ENCODE data around the gene SLC39A11. TPM values are rescaled to one million over a fixed set of nuclear protein-coding genes. Genes with fewer than 3 reads are reported as not detected.

SLC39A11 gene
- total and polyA plus RNA-seq, 5 donors from 2014 or later = 9.3 to 32.2 (median 11.9) TPM

- no peak overlapping the region for H3K27ac Mint-ChIP-seq
- H3K4me1 ChIP-seq (ENCODE audit: control insufficient read depth, insufficient read depth, low read length, poor library complexity, severe bottlenecking) = no peaks in the 10 kb centered on the region
- H3K4me1 Mint-ChIP-seq = no peaks in the 10 kb centered on the region
- no peaks in the 10 kb centered on the region for H3K27me3 ChIP-seq (ENCODE audit: control insufficient read depth, insufficient read depth, low read length)
- H3K9me3 ChIP-seq (ENCODE audit: control insufficient read depth in 2 of 2, low read length in 2 of 2) = no peaks in the 10 kb centered on the region
- H3K36me3 Mint-ChIP-seq = peaks cover 18% of the 10 kb centered on the region
- no peak overlapping the region for H3K4me3 ChIP-seq (ENCODE audit: low read depth, low read length)
- H3K36me3 ChIP-seq (ENCODE audit: control insufficient read depth, insufficient read depth, low read length) = no peaks in the 10 kb centered on the region
- H3K4me3 Mint-ChIP-seq = no peak overlapping the region
- no peak for DNase-seq
- H3K9me3 Mint-ChIP-seq = peaks cover 0 to 4% (median 2%) of the 10 kb centered on the region in 7 donors
- H3K27me3 Mint-ChIP-seq = no peaks in the 10 kb centered on the region
- ATAC-seq (ENCODE audit: low read depth in 2 of 2) = no peak
- H3K27ac ChIP-seq (ENCODE audit: insufficient read depth, low read length, poor library complexity, severe bottlenecking) = no peak overlapping the region
Observed at GRCh38 chr17:72751746-72752145, 340.7 kb downstream of the SLC39A11 start.

- H3K27ac ChIP-seq (ENCODE audit: insufficient read depth, low read length, poor library complexity, severe bottlenecking) = no peak overlapping the region
- no peaks in the 10 kb centered on the region for H3K36me3 ChIP-seq (ENCODE audit: control insufficient read depth, insufficient read depth, low read length)
- no peak for ATAC-seq (ENCODE audit: low read depth in 2 of 2)
- Mint-ChIP-seq H3K4me1 (no peaks in the 10 kb centered on the region), H3K36me3 (peaks cover 4% of the 10 kb centered on the region), H3K27me3 (no peaks in the 10 kb centered on the region), H3K9me3 (no peaks in the 10 kb centered on the region), H3K4me3 (no peak overlapping the region), H3K27ac (no peak overlapping the region)
- H3K9me3 ChIP-seq (ENCODE audit: control insufficient read depth in 2 of 2, low read length in 2 of 2) = no peaks in the 10 kb centered on the region
- H3K27me3 ChIP-seq (ENCODE audit: control insufficient read depth, insufficient read depth, low read length) = no peaks in the 10 kb centered on the region
- DNase-seq = no peak
- H3K4me1 ChIP-seq (ENCODE audit: control insufficient read depth, insufficient read depth, low read length, poor library complexity, severe bottlenecking) = no peaks in the 10 kb centered on the region
- no peak overlapping the region for H3K4me3 ChIP-seq (ENCODE audit: low read depth, low read length)
Observed at GRCh38 chr17:72749119-72749572, 343.3 kb downstream of the SLC39A11 start.

- H3K27ac ChIP-seq (ENCODE audit: insufficient read depth, low read length, poor library complexity, severe bottlenecking) = no peak overlapping the region
- H3K9me3 Mint-ChIP-seq = no peaks in the 10 kb centered on the region
- no peak overlapping the region for H3K27ac Mint-ChIP-seq
- H3K36me3 ChIP-seq (ENCODE audit: control insufficient read depth, insufficient read depth, low read length) = no peaks in the 10 kb centered on the region
- H3K4me3 ChIP-seq (ENCODE audit: low read depth, low read length) = no peak overlapping the region
- no peak overlapping the region for H3K4me3 Mint-ChIP-seq
- H3K36me3 Mint-ChIP-seq = peaks cover 4% of the 10 kb centered on the region
- H3K4me1 Mint-ChIP-seq = no peaks in the 10 kb centered on the region
- no peaks in the 10 kb centered on the region for H3K4me1 ChIP-seq (ENCODE audit: control insufficient read depth, insufficient read depth, low read length, poor library complexity, severe bottlenecking)
- no peaks in the 10 kb centered on the region for H3K9me3 ChIP-seq (ENCODE audit: control insufficient read depth in 2 of 2, low read length in 2 of 2)
- H3K27me3 Mint-ChIP-seq = no peaks in the 10 kb centered on the region
- ATAC-seq (ENCODE audit: low read depth in 2 of 2) (no peak), DNase-seq (no peak)
- no peaks in the 10 kb centered on the region for H3K27me3 ChIP-seq (ENCODE audit: control insufficient read depth, insufficient read depth, low read length)
Observed at GRCh38 chr17:72747501-72747900, 345.0 kb downstream of the SLC39A11 start.

- Mint-ChIP-seq H3K36me3 (peaks cover 4% of the 10 kb centered on the region), H3K27me3 (no peaks in the 10 kb centered on the region), H3K4me3 (no peak overlapping the region), H3K4me1 (no peaks in the 10 kb centered on the region), H3K9me3 (no peaks in the 10 kb centered on the region), H3K27ac (no peak overlapping the region)
- ATAC-seq (ENCODE audit: low read depth in 2 of 2) (no peak), DNase-seq (no peak)
- Histone ChIP-seq H3K27me3 (ENCODE audit: control insufficient read depth, insufficient read depth, low read length) (no peaks in the 10 kb centered on the region), H3K27ac (ENCODE audit: insufficient read depth, low read length, poor library complexity, severe bottlenecking) (no peak overlapping the region), H3K36me3 (ENCODE audit: control insufficient read depth, insufficient read depth, low read length) (no peaks in the 10 kb centered on the region), H3K4me3 (ENCODE audit: low read depth, low read length) (no peak overlapping the region), H3K4me1 (ENCODE audit: control insufficient read depth, insufficient read depth, low read length, poor library complexity, severe bottlenecking) (no peaks in the 10 kb centered on the region), H3K9me3 (ENCODE audit: control insufficient read depth in 2 of 2, low read length in 2 of 2) (no peaks in the 10 kb centered on the region)
Observed at GRCh38 chr17:72745241-72745640, 347.2 kb downstream of the SLC39A11 start.

GRCh38 chr17:72743037-72743467 is 349.4 kb downstream of the SLC39A11 start:
- H3K27me3 Mint-ChIP-seq = no peaks in the 10 kb centered on the region
- no peaks in the 10 kb centered on the region for H3K4me1 ChIP-seq (ENCODE audit: control insufficient read depth, insufficient read depth, low read length, poor library complexity, severe bottlenecking)
- no peak overlapping the region for H3K4me3 ChIP-seq (ENCODE audit: low read depth, low read length)
- H3K4me3 Mint-ChIP-seq = no peak overlapping the region
- H3K36me3 ChIP-seq (ENCODE audit: control insufficient read depth, insufficient read depth, low read length) = no peaks in the 10 kb centered on the region
- no peaks in the 10 kb centered on the region for H3K9me3 Mint-ChIP-seq
- ATAC-seq (ENCODE audit: low read depth in 2 of 2) (no peak), DNase-seq (no peak)
- no peak overlapping the region for H3K27ac Mint-ChIP-seq
- H3K36me3 Mint-ChIP-seq = peaks cover 6% of the 10 kb centered on the region
- H3K27me3 ChIP-seq (ENCODE audit: control insufficient read depth, insufficient read depth, low read length) = no peaks in the 10 kb centered on the region
- no peaks in the 10 kb centered on the region for H3K9me3 ChIP-seq (ENCODE audit: control insufficient read depth in 2 of 2, low read length in 2 of 2)
- no peaks in the 10 kb centered on the region for H3K4me1 Mint-ChIP-seq
- H3K27ac ChIP-seq (ENCODE audit: insufficient read depth, low read length, poor library complexity, severe bottlenecking) = no peak overlapping the region

- no peaks in the 10 kb centered on the region for H3K9me3 Mint-ChIP-seq
- Histone ChIP-seq H3K36me3 (ENCODE audit: control insufficient read depth, insufficient read depth, low read length) (peaks cover 8% of the 10 kb centered on the region), H3K27me3 (ENCODE audit: control insufficient read depth, insufficient read depth, low read length) (no peaks in the 10 kb centered on the region), H3K4me3 (ENCODE audit: low read depth, low read length) (no peak overlapping the region), H3K4me1 (ENCODE audit: control insufficient read depth, insufficient read depth, low read length, poor library complexity, severe bottlenecking) (no peaks in the 10 kb centered on the region), H3K9me3 (ENCODE audit: control insufficient read depth in 2 of 2, low read length in 2 of 2) (no peaks in the 10 kb centered on the region), H3K27ac (ENCODE audit: insufficient read depth, low read length, poor library complexity, severe bottlenecking) (no peak overlapping the region)
- no peak overlapping the region for H3K4me3 Mint-ChIP-seq
- DNase-seq = no peak
- no peak for ATAC-seq (ENCODE audit: low read depth in 2 of 2)
- H3K27me3 Mint-ChIP-seq = no peaks in the 10 kb centered on the region
- peaks cover 21% of the 10 kb centered on the region for H3K36me3 Mint-ChIP-seq
- no peak overlapping the region for H3K27ac Mint-ChIP-seq
- H3K4me1 Mint-ChIP-seq = no peaks in the 10 kb centered on the region
Observed at GRCh38 chr17:72737151-72737690, 355.3 kb downstream of the SLC39A11 start.

- Histone ChIP-seq H3K27me3 (ENCODE audit: control insufficient read depth, insufficient read depth, low read length) (no peaks in the 10 kb centered on the region), H3K9me3 (ENCODE audit: control insufficient read depth in 2 of 2, low read length in 2 of 2) (no peaks in the 10 kb centered on the region), H3K36me3 (ENCODE audit: control insufficient read depth, insufficient read depth, low read length) (peaks cover 8% of the 10 kb centered on the region), H3K4me3 (ENCODE audit: low read depth, low read length) (no peak overlapping the region), H3K27ac (ENCODE audit: insufficient read depth, low read length, poor library complexity, severe bottlenecking) (no peak overlapping the region), H3K4me1 (ENCODE audit: control insufficient read depth, insufficient read depth, low read length, poor library complexity, severe bottlenecking) (no peaks in the 10 kb centered on the region)
- Mint-ChIP-seq H3K27ac (peak overlapping the region in 1 of 3 donors; percentile 65), H3K4me3 (no peak overlapping the region), H3K4me1 (no peaks in the 10 kb centered on the region), H3K9me3 (no peaks in the 10 kb centered on the region), H3K36me3 (peaks cover 21% of the 10 kb centered on the region), H3K27me3 (no peaks in the 10 kb centered on the region)
- no peak for DNase-seq
- no peak for ATAC-seq (ENCODE audit: low read depth in 2 of 2)
Observed at GRCh38 chr17:72735592-72735991, 356.9 kb downstream of the SLC39A11 start.

- peaks cover 8% of the 10 kb centered on the region for H3K36me3 ChIP-seq (ENCODE audit: control insufficient read depth, insufficient read depth, low read length)
Observed at GRCh38 chr17:72735048-72735447, 357.4 kb downstream of the SLC39A11 start.

More at GRCh38 chr17:72735048-72735447, 357.4 kb downstream of the SLC39A11 start:
- Mint-ChIP-seq H3K9me3 (no peaks in the 10 kb centered on the region), H3K27me3 (no peaks in the 10 kb centered on the region), H3K36me3 (peaks cover 21% of the 10 kb centered on the region), H3K4me1 (no peaks in the 10 kb centered on the region), H3K27ac (no peak overlapping the region), H3K4me3 (no peak overlapping the region)
- ATAC-seq (ENCODE audit: low read depth in 2 of 2) (no peak), DNase-seq (no peak)
- Histone ChIP-seq H3K27me3 (ENCODE audit: control insufficient read depth, insufficient read depth, low read length) (no peaks in the 10 kb centered on the region), H3K4me3 (ENCODE audit: low read depth, low read length) (no peak overlapping the region), H3K4me1 (ENCODE audit: control insufficient read depth, insufficient read depth, low read length, poor library complexity, severe bottlenecking) (no peaks in the 10 kb centered on the region), H3K9me3 (ENCODE audit: control insufficient read depth in 2 of 2, low read length in 2 of 2) (no peaks in the 10 kb centered on the region), H3K27ac (ENCODE audit: insufficient read depth, low read length, poor library complexity, severe bottlenecking) (no peak overlapping the region)

Measured in CD4-positive, CD25-positive, alpha-beta regulatory T cell (primary cell).